ENCODE measurements around the gene SMG6.

- TF ChIP-seq EZH2phosphoT487 (IDR thresholded peaks at IDR 0.05; ENCODE audit: low read depth, severe bottlenecking, unreplicated experiment): no peak
- TF ChIP-seq, protein P1, sequence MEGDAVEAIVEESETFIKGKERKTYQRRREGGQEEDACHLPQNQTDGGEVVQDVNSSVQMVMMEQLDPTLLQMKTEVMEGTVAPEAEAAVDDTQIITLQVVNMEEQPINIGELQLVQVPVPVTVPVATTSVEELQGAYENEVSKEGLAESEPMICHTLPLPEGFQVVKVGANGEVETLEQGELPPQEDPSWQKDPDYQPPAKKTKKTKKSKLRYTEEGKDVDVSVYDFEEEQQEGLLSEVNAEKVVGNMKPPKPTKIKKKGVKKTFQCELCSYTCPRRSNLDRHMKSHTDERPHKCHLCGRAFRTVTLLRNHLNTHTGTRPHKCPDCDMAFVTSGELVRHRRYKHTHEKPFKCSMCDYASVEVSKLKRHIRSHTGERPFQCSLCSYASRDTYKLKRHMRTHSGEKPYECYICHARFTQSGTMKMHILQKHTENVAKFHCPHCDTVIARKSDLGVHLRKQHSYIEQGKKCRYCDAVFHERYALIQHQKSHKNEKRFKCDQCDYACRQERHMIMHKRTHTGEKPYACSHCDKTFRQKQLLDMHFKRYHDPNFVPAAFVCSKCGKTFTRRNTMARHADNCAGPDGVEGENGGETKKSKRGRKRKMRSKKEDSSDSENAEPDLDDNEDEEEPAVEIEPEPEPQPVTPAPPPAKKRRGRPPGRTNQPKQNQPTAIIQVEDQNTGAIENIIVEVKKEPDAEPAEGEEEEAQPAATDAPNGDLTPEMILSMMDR (IDR thresholded peaks at IDR 0.05; ENCODE audit: poor library complexity): no peak
- no peak for TF ChIP-seq EZH2 (IDR thresholded peaks at IDR 0.05; ENCODE audit: borderline replicate concordance)
Observed at GRCh38 chr17:2113279-2113622, 190.3 kb downstream of the SMG6 start.

All from hepatocyte (in vitro differentiated cells).